Measurements from ENCODE around the gene LARP7.

GRCh38 chr4:112626228-112626627 lies 10.7 kb upstream of the LARP7 start:
- no peak for TF ChIP-seq MAX (IDR thresholded peaks at IDR 0.05)
- no peak for TF ChIP-seq NFIC (IDR thresholded peaks at IDR 0.05)
- TF ChIP-seq REST (IDR thresholded peaks at IDR 0.05; ENCODE audit: low read depth) = no peak
